ENCODE data around the gene ZHX3. TPM values are rescaled to one million over a fixed set of nuclear protein-coding genes. Genes with fewer than 3 reads are reported as not detected.

The ZHX3 gene
- total RNA-seq, 1 donor from 2014 or later, result 34.5 TPM

DNA sequence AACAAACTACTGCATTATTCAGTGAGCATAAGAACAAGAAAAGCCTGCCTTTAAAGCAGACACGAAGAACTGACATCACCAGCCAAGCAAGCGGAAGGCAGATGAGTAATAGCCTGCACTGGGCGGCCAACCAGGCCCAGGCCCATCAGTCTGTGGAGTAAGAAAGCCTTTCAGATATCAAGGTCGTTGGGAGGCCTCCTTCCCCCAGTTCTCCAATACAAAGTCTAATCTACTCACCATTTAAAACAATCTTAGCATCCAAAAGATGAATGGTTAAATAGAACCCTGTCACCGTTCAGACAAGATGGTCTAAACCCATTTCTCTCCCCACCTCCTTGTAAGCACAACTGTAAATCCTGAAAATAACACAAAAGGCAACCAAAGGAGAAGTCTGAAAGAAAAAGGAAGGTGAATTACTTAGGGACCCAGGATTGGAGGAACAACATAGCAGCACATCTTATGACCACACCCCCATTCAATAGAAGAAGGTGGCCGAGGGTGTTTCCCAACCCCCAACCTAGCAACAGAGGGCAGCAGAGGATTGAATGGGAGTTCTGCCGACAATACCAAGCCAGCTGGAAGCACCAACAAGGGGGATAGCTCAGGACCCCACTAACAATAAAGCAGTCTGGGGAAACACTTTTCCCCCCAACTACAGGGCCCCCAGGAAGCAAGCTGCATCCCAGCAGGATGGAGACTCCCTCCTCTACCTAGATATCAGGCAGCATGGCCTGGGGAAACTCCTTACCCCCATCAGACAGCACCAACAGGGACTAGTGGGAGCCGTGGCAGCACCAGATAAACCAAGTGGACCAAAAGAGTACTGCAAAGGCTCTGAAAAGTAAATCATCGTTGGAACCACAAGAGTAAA, 67.9 kb downstream of the ZHX3 start:
- no peaks in the 10 kb centered on the region for H3K36me3 ChIP-seq
- H3K4me3 ChIP-seq, result no peak overlapping the region
- no peaks in the 10 kb centered on the region for H3K27me3 ChIP-seq (ENCODE audit: low read depth)
- peaks cover 60% of the 10 kb centered on the region for H3K4me1 ChIP-seq
- intact Hi-C loops (cut with DNase I), result no loop called here
- ATAC-seq (peak; percentile 66 to 74), DNase-seq (no peak)
- TF ChIP-seq, protein P1, sequence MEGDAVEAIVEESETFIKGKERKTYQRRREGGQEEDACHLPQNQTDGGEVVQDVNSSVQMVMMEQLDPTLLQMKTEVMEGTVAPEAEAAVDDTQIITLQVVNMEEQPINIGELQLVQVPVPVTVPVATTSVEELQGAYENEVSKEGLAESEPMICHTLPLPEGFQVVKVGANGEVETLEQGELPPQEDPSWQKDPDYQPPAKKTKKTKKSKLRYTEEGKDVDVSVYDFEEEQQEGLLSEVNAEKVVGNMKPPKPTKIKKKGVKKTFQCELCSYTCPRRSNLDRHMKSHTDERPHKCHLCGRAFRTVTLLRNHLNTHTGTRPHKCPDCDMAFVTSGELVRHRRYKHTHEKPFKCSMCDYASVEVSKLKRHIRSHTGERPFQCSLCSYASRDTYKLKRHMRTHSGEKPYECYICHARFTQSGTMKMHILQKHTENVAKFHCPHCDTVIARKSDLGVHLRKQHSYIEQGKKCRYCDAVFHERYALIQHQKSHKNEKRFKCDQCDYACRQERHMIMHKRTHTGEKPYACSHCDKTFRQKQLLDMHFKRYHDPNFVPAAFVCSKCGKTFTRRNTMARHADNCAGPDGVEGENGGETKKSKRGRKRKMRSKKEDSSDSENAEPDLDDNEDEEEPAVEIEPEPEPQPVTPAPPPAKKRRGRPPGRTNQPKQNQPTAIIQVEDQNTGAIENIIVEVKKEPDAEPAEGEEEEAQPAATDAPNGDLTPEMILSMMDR (IDR thresholded peaks at IDR 0.05), result peak; percentile 29
- H3K9me3 ChIP-seq, result no peaks in the 10 kb centered on the region
- peak overlapping the region; percentile 82 for H3K27ac ChIP-seq

DNA sequence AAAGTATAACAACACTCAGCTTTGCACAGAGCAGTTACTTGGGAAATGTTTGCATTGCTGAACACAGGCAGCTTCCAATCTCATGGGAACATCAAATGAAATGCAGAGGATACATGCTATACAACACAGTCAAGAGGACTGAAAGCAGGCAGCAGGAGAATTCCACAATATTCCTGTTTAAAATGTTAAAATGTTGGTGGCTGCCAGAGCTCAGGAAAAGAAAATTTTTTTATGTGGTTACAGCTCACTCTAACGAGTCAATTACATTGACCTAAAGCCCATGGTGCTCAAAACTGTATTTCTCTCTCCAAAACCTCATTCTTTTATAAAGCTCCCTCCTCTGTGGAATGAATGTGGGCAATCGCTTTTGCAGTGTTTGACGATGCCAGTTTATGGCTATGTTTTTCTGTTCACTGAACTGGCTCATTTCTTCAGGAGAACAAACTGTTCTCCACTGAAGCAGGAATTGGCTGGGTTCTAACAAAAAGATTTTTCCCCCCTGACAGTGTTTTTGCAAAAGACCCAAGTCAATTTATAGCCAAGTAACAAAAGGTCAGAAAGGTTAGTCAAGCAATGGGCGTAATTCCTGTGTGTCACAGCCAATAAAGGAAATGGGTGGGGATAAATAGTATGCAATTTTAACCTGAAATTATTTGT, 69.0 kb downstream of the ZHX3 start:
- no peaks in the 10 kb centered on the region for H3K36me3 ChIP-seq
- TF ChIP-seq, protein P1 (IDR thresholded peaks at IDR 0.05), result no peak
- no peak overlapping the region for H3K4me3 ChIP-seq
- DNase-seq (no peak), ATAC-seq (peak; percentile 46 to 62)
- intact Hi-C loops (cut with DNase I), result no loop called here
- no peaks in the 10 kb centered on the region for H3K27me3 ChIP-seq (ENCODE audit: low read depth)
- H3K4me1 ChIP-seq, result peaks cover 60% of the 10 kb centered on the region
- no peaks in the 10 kb centered on the region for H3K9me3 ChIP-seq
- H3K27ac ChIP-seq, result peak overlapping the region; percentile 82

GRCh38 chr20:41247523-41248367, 69.8 kb downstream of the ZHX3 start:
- DNase-seq (no peak), ATAC-seq (no peak)
- Histone ChIP-seq H3K36me3 (no peaks in the 10 kb centered on the region), H3K9me3 (no peaks in the 10 kb centered on the region), H3K4me1 (peaks cover 60% of the 10 kb centered on the region), H3K27me3 (ENCODE audit: low read depth) (no peaks in the 10 kb centered on the region), H3K4me3 (no peak overlapping the region), H3K27ac (peak overlapping the region; percentile 82)
- intact Hi-C loops (cut with DNase I), result no loop called here
- TF ChIP-seq, protein P1 (IDR thresholded peaks at IDR 0.05), result no peak

DNA sequence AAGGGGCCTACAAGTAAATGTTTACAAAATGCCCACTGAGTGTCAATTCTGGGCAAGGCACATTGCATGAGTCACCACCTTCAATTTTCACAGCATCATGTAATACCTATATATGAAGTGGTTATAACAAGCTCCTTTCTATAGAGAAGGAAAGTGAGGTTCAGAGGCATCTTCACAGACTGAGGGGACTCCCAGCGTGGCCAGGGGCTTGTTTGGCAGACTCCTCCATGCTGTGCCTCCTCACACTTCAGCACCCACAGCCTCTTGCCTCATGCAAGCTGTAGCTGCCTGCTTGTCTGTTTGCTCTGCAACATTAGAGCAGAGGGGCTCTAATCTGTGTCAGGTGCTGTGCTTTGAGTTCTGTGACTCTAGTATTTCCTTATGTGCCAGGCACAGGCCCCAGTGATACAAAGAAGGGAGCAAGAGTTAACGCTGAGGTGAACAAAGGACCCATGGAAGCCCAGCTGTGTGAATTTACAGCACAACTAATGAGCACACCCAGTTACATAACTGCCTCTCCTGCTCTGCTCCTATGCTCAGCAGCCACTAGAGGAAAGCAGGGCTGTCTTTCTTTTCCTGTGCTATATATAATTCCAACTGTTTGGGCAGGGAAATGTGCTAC, 72.3 kb downstream of the ZHX3 start:
- Histone ChIP-seq H3K27me3 (ENCODE audit: low read depth) (no peaks in the 10 kb centered on the region), H3K4me3 (no peak overlapping the region), H3K4me1 (peaks cover 52% of the 10 kb centered on the region), H3K9me3 (no peaks in the 10 kb centered on the region), H3K27ac (peak overlapping the region; percentile 82), H3K36me3 (no peaks in the 10 kb centered on the region)
- intact Hi-C loops (cut with DNase I), result no loop called here
- TF ChIP-seq, protein P1 (IDR thresholded peaks at IDR 0.05), result no peak
- DNase-seq, result no peak
- ATAC-seq, result peak; percentile 29 to 51

DNA sequence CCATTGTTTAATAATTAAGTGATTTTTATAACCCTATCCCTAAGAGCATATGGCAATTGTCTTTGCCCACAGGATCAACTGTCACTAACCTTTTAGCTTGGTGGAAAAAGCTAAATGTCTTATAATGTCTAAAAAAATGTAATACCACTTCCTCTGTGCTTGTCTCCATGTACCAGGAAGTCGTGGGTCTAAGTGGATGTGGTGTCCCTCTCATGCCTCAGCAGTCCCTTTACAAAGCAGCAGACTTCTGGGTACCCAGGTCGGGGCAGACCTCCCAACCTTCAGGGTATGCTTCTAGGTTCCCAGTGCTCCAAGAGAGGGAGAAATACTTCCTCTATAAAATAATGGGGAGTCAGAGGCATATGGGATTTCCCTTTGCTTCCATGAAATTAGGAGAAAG, 74.7 kb downstream of the ZHX3 start:
- Histone ChIP-seq H3K27me3 (ENCODE audit: low read depth) (no peaks in the 10 kb centered on the region), H3K9me3 (no peaks in the 10 kb centered on the region), H3K4me1 (peaks cover 32% of the 10 kb centered on the region), H3K4me3 (no peak overlapping the region), H3K36me3 (no peaks in the 10 kb centered on the region), H3K27ac (no peak overlapping the region)
- DNase-seq (no peak), ATAC-seq (no peak)
- TF ChIP-seq, protein P1 (IDR thresholded peaks at IDR 0.05), result no peak
- intact Hi-C loops (cut with DNase I), result no loop called here
